ENCODE results near the gene SEMA3E. TPM values are rescaled to one million over a fixed set of nuclear protein-coding genes. Genes with fewer than 3 reads are reported as not detected.

Gene SEMA3E
- total and polyA plus RNA-seq, 9 of the 15 experiments (the other 6 are each of a cell fraction or from before 2014, with no cell fraction given), result 0.01 to 1.4 (median 0.14) TPM; not detected in 2

GRCh38 chr7:83476511-83477050 is 172.4 kb downstream of the SEMA3E start:
- no peaks in the 10 kb centered on the region for H4K20me1 ChIP-seq (replicated peaks; ENCODE audit: control insufficient read depth, insufficient read depth, low read length)
- no peak overlapping the region for H2AFZ ChIP-seq (ENCODE audit: low read depth, low read length)
- H3K27ac ChIP-seq (ENCODE audit: extremely low read depth, low read depth, low read length), result no peak overlapping the region
- H3K9ac ChIP-seq (ENCODE audit: insufficient read depth in 1 of 2, low read depth in 2 of 2, low read length in 2 of 2), result no peak overlapping the region
- DNase-seq (ENCODE audit: extremely low read depth in 1 of 4, low spot score in 3 of 4) (no peak), ATAC-seq (no peak), FAIRE-seq (no peak)
- WGBS (ENCODE audit: insufficient coverage, low coverage, missing lambda C conversion rate), result 0% methylated on average over 4 of the region's 4 CpGs
- H3K36me3 ChIP-seq (ENCODE audit: control insufficient read depth, insufficient read depth, low read length), result no peaks in the 10 kb centered on the region
- H3K9me1 ChIP-seq (ENCODE audit: control insufficient read depth, insufficient read depth, low read length), result no peaks in the 10 kb centered on the region
- no peaks in the 10 kb centered on the region for H3K9me3 ChIP-seq (replicated peaks; ENCODE audit: control insufficient read depth, insufficient read depth, low read depth, low read length)
- no peaks in the 10 kb centered on the region for H3K79me2 ChIP-seq (ENCODE audit: control insufficient read depth, insufficient read depth, low read length)
- H3K27me3 ChIP-seq (ENCODE audit: control insufficient read depth in 2 of 2, insufficient read depth in 2 of 2, low read length in 2 of 2), result no peaks in the 10 kb centered on the region
- intact Hi-C loops (cut with micrococcal nuclease) (no loop called here), in situ Hi-C loops (cut with MboI) (no loop called here)
- no peak overlapping the region for H3K4me2 ChIP-seq (ENCODE audit: insufficient read depth, low read length)
- no peak overlapping the region for H3K4me3 ChIP-seq
- POLR2A ChIA-PET, result no interaction called here
- CTCF ChIA-PET (ENCODE audit: low intra/inter-chr PET ratio), result no interaction called here
- no peaks in the 10 kb centered on the region for H3K4me1 ChIP-seq (replicated peaks in 1 of 2; ENCODE audit: control insufficient read depth in 2 of 2, insufficient read depth in 2 of 2, low read length in 2 of 2)
- no TSS peak for BruUV-seq (replicated peaks)
- TF ChIP-seq SMAD1 (IDR thresholded peaks at IDR 0.05; ENCODE audit: low read depth, low read length, partially characterized antibody) (no peak), ZNF263 (CRISPR knock-in tag; IDR thresholded peaks at IDR 0.05; ENCODE audit: borderline replicate concordance) (no peak), TCF7 (IDR thresholded peaks at IDR 0.05; ENCODE audit: borderline replicate concordance) (no peak), EGR1 (conservative IDR thresholded peaks at IDR 0.05) (no peak), CCAR2 (IDR thresholded peaks at IDR 0.05; ENCODE audit: low read depth, low read length) (no peak), ELF4 (CRISPR knock-in tag; IDR thresholded peaks at IDR 0.05) (no peak), GABPB2 (CRISPR knock-in tag; conservative IDR thresholded peaks at IDR 0.05) (no peak), TEAD2 (tag; IDR thresholded peaks at IDR 0.05) (no peak), MBD1 (CRISPR knock-in tag; IDR thresholded peaks at IDR 0.05) (no peak), SAFB2 (IDR thresholded peaks at IDR 0.05; ENCODE audit: borderline replicate concordance, low read depth, low read length, severe bottlenecking) (no peak), ZNF561 (CRISPR knock-in tag; conservative IDR thresholded peaks at IDR 0.05) (no peak), GTF2E2 (tag; IDR thresholded peaks at IDR 0.05) (no peak), NELFE (IDR thresholded peaks at IDR 0.05; ENCODE audit: insufficient read depth, insufficient read length) (no peak)
- TF ChIP-seq, protein P1, sequence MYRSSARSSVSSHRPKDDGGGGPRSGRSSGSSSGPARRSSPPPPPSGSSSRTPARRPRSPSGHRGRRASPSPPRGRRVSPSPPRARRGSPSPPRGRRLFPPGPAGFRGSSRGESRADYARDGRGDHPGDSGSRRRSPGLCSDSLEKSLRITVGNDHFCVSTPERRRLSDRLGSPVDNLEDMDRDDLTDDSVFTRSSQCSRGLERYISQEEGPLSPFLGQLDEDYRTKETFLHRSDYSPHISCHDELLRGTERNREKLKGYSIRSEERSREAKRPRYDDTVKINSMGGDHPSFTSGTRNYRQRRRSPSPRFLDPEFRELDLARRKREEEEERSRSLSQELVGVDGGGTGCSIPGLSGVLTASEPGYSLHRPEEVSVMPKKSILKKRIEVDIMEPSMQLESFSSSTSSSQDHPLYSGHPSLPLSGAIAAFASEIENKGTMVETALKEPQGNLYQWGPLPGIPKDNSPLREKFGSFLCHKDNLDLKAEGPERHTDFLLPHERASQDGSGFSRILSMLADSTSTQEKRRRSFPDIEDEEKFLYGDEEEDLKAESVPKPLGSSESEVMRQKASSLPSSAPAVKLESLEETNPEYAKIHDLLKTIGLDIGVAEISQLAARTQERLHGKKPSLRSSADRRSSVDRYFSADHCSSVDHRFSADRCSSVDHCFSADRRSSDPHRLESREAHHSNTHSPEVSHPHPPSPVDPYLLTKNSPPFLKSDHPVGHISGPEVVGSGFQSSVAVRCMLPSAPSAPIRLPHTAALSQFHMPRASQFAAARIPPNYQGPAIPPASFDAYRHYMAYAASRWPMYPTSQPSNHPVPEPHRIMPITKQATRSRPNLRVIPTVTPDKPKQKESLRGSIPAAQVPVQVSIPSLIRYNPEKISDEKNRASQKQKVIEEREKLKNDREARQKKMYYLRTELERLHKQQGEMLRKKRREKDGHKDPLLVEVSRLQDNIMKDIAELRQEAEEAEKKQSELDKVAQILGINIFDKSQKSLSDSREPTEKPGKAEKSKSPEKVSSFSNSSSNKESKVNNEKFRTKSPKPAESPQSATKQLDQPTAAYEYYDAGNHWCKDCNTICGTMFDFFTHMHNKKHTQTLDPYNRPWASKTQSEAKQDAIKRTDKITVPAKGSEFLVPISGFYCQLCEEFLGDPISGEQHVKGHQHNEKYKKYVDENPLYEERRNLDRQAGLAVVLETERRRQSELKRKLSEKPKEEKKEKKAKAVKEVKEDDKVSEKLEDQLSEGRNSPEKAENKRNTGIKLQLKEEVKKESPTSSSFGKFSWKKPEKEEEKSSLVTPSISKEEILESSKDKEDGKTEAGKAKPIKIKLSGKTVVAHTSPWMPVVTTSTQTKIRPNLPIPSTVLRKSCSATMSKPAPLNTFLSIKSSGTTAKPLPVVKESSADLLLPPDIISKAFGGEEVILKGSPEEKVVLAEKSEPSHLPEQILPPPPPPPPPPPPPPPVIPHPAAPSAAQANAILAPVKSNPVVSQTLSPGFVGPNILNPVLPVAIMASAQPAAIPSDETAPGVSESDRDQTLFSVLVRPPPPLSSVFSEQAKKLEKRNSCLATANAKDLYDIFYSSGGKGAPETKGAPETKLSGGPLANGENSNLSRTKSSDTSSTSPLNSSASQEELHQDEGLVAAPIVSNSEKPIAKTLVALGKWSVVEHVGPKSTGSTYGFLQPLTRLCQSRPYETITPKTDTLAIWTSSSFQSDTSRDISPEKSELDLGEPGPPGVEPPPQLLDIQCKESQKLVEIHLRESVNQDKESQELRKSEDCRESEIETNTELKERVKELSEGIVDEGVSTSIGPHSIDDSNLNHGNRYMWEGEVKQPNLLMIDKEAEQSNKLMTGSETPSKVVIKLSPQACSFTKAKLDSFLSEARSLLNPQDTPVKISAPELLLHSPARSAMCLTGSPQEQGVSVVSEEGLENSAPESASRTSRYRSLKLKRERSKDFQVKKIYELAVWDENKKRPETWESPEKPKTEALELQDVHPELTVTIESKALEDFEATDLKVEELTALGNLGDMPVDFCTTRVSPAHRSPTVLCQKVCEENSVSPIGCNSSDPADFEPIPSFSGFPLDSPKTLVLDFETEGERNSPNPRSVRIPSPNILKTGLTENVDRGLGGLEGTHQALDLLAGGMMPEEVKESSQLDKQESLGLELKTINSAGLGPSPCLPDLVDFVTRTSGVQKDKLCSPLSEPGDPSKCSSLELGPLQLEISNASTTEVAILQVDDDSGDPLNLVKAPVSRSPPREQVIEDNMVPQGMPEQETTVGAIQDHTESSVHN (IDR thresholded peaks at IDR 0.05; ENCODE audit: borderline replicate concordance in 1 of 2, low read depth in 1 of 2), result no peak
